IMR-90 (cell line): ENCODE results near the gene AVPR2. TPM values are rescaled to one million over a fixed set of nuclear protein-coding genes. Genes with fewer than 3 reads are reported as not detected.

Experiments used
- ATAC-seq: fragments of 200-7000 bp; cut with Tn5 transposase; 2 replicates; pipeline ENCODE4 v1.9.1; 2020; ENCODE audit warnings: low read depth, mild to moderate bottlenecking, moderate library complexity
- BruUV-seq: library from RNA; stranded (reverse); fragments of 400-500 nt; replicated peaks from 2 replicates; lab custom pipeline; 2021; lab: Mats Ljungman, UMichigan
- CTCF ChIA-PET: fragments of 300-600 bp; formaldehyde crosslinking; extraction: SDS; loops from one replicate; lab custom pipeline; 2021; ENCODE audit warnings: antibody characterized with exemption; lab: Yijun Ruan, JAX
- POLR2A ChIA-PET: fragments of 300-600 bp; sonication (Branson Sonifier 250); formaldehyde crosslinking; loops from one replicate; lab custom pipeline; 2022; ENCODE audit warnings: antibody characterized with exemption; ENCODE audit not compliant: unreplicated experiment; lab: Charles Lee
- DNase-seq: peaks from one replicate; pipeline ENCODE4 v3.0.0; 2013
- H2AFZ ChIP-seq: replicated peaks from 2 replicates; pipeline ENCODE3; 2013; ENCODE audit warnings: low read length, mild to moderate bottlenecking; ENCODE audit not compliant: poor library complexity
- H2AK5ac ChIP-seq: 2 replicates; pipeline ENCODE4 v1.6.1; 2013; ENCODE audit warnings: low read depth, low read length, inconsistent platforms
- H2AK9ac ChIP-seq: replicated peaks from 2 replicates; pipeline ENCODE3; 2013; ENCODE audit warnings: mild to moderate bottlenecking, low read depth, low read length, moderate library complexity; ENCODE audit not compliant: poor library complexity
- H2BK120ac ChIP-seq: 2 replicates; pipeline ENCODE4 v1.6.1; 2013; ENCODE audit warnings: low read depth, low read length, inconsistent platforms
- H2BK15ac ChIP-seq: 3 replicates; pipeline ENCODE4 v1.6.1; 2013; ENCODE audit warnings: low read depth, low read length, inconsistent platforms
- H2BK20ac ChIP-seq: 2 replicates; pipeline ENCODE4 v1.6.1; 2013; ENCODE audit warnings: low read depth, mild to moderate bottlenecking, inconsistent platforms, low read length, moderate library complexity
- H2BK5ac ChIP-seq: 2 replicates; pipeline ENCODE4 v1.6.1; 2013; ENCODE audit warnings: mild to moderate bottlenecking, low read depth, low read length, inconsistent platforms; ENCODE audit not compliant: poor library complexity, severe bottlenecking
- H3K14ac ChIP-seq: replicated peaks from 2 replicates; pipeline ENCODE4 v1.6.1; 2013; ENCODE audit warnings: low read depth, low read length, inconsistent platforms
- H3K18ac ChIP-seq: 2 replicates; pipeline ENCODE4 v1.6.1; 2013; ENCODE audit warnings: low read depth, low read length, control low read depth
- H3K23ac ChIP-seq: 2 replicates; pipeline ENCODE4 v1.6.1; 2013; ENCODE audit warnings: low read depth, low read length, inconsistent platforms
- H3K27ac ChIP-seq: 2 replicates; pipeline ENCODE4 v1.5.1; 2013; ENCODE audit warnings: mild to moderate bottlenecking, control low read depth, low read length; ENCODE audit not compliant: insufficient read depth
- H3K27me3 ChIP-seq: 2 replicates; pipeline ENCODE4 v1.6.1; 2013; ENCODE audit warnings: low read length; ENCODE audit not compliant: control insufficient read depth, insufficient read depth
- H3K36me3 ChIP-seq: 2 replicates; pipeline ENCODE4 v1.6.1; 2013; ENCODE audit warnings: low read length, mixed read lengths; ENCODE audit not compliant: control insufficient read depth, insufficient read depth
- H3K4ac ChIP-seq: 2 replicates; pipeline ENCODE4 v1.6.1; 2013; ENCODE audit warnings: low read depth, low read length, inconsistent platforms
- H3K4me1 ChIP-seq: 2 replicates; pipeline ENCODE4 v1.6.1; 2013; ENCODE audit warnings: low read length, mixed read lengths; ENCODE audit not compliant: control insufficient read depth, insufficient read depth
- H3K4me2 ChIP-seq: 2 replicates; pipeline ENCODE4 v1.6.1; 2013; ENCODE audit warnings: low read depth, mild to moderate bottlenecking, control low read depth, low read length, moderate library complexity
- H3K4me3 ChIP-seq: 2 replicates; pipeline ENCODE4 v1.5.1; 2013; ENCODE audit warnings: low read depth, mild to moderate bottlenecking, control low read depth, low read length, moderate library complexity; ENCODE audit not compliant: insufficient read depth
- H3K56ac ChIP-seq: 2 replicates; pipeline ENCODE4 v1.6.1; 2013; ENCODE audit warnings: low read length, inconsistent platforms; ENCODE audit not compliant: insufficient read depth; ENCODE audit errors: extremely low read depth
- H3K79me1 ChIP-seq, 2 experiments: 2 replicates each; pipeline ENCODE4 v1.6.1; 2013; ENCODE audit warnings: low read length in 2 of 2, inconsistent platforms in 1 of 2, low read depth in 1 of 2
- H3K9ac ChIP-seq: 2 replicates; pipeline ENCODE4 v1.6.1; 2013; ENCODE audit warnings: low read depth, low read length, control low read depth
- H3K9me1 ChIP-seq: 2 replicates; pipeline ENCODE4 v1.6.1; 2013; ENCODE audit warnings: low read length, inconsistent platforms; ENCODE audit not compliant: insufficient read depth
- H3K9me3 ChIP-seq: 2 replicates; pipeline ENCODE4 v1.6.1; 2013; ENCODE audit warnings: low read length; ENCODE audit not compliant: control insufficient read depth, insufficient read depth
- H4K20me1 ChIP-seq: 2 replicates; pipeline ENCODE4 v1.6.1; 2013; ENCODE audit warnings: low read length, inconsistent platforms; ENCODE audit not compliant: insufficient read depth
- H4K5ac ChIP-seq: 2 replicates; pipeline ENCODE4 v1.6.1; 2013; ENCODE audit warnings: mild to moderate bottlenecking, low read depth, low read length, control low read depth
- H4K8ac ChIP-seq, 2 experiments: 2 replicates each; pipeline ENCODE4 v1.6.1; 2013; ENCODE audit warnings: low read depth in 2 of 2, low read length in 2 of 2, control low read depth in 1 of 2, inconsistent platforms in 1 of 2
- H4K91ac ChIP-seq: 2 replicates; pipeline ENCODE4 v1.6.1; 2013; ENCODE audit warnings: low read depth, low read length, inconsistent platforms; ENCODE audit not compliant: insufficient read depth
- CHD1 ChIP-seq: IDR thresholded peaks from 2 replicates; pipeline ENCODE4 v1.6.1; 2012; ENCODE audit warnings: low read depth, low read length, improper control_type of control experiment
- FOS ChIP-seq: fragments of 150-350 bp; IDR thresholded peaks from 2 replicates; pipeline ENCODE4 v1.6.1; 2016; ENCODE audit warnings: low read depth, low read length
- MAFK ChIP-seq: IDR thresholded peaks from 2 replicates; pipeline ENCODE4 v1.6.1; 2012; ENCODE audit warnings: low read depth, low read length, improper control_type of control experiment
- MXI1 ChIP-seq: IDR thresholded peaks from 2 replicates; pipeline ENCODE4 v1.6.1; 2012; ENCODE audit warnings: low read depth, mild to moderate bottlenecking, low read length, moderate library complexity, borderline replicate concordance
- NFE2L2 ChIP-seq: fragments of 150-350 bp; IDR thresholded peaks from 2 replicates; pipeline ENCODE4 v1.6.1; 2016; ENCODE audit warnings: low read depth, mild to moderate bottlenecking, low read length
- POLR2A ChIP-seq: IDR thresholded peaks from 2 replicates; pipeline ENCODE4 v1.6.1; 2012; ENCODE audit warnings: mild to moderate bottlenecking, low read depth, low read length
- RAD21 ChIP-seq: IDR thresholded peaks from 2 replicates; pipeline ENCODE4 v1.6.1; 2012; ENCODE audit warnings: low read length, improper control_type of control experiment
- RCOR1 ChIP-seq: IDR thresholded peaks from 2 replicates; pipeline ENCODE4 v1.6.1; 2012; ENCODE audit warnings: mild to moderate bottlenecking, low read length, improper control_type of control experiment; ENCODE audit not compliant: insufficient replicate concordance
- RFX5 ChIP-seq: IDR thresholded peaks from 2 replicates; pipeline ENCODE4 v1.8.0; 2012; ENCODE audit warnings: low read depth, mild to moderate bottlenecking, low read length, moderate library complexity
- SMC3 ChIP-seq: fragments of 150-350 bp; IDR thresholded peaks from 2 replicates; pipeline ENCODE4 v1.6.1; 2016; ENCODE audit warnings: low read depth, mild to moderate bottlenecking, antibody characterized with exemption, low read length, moderate library complexity
- WGBS, 2 experiments: methylation state at CpG; one replicate each; pipeline versions ENCODE4 v1.1.5 to v1.1.7; 2013; ENCODE audit warnings: missing lambda C conversion rate in 2 of 2; ENCODE audit not compliant: insufficient read length in 1 of 2; ENCODE audit errors: extremely low coverage in 2 of 2; 5-methylcytosine and 5-hydroxymethylcytosine counted together
- dilution Hi-C: fragments of 300-500 bp; cut with HindIII; formaldehyde crosslinking; loops from one replicate; pipeline ENCODE4 v1.14.3; 2018; ENCODE audit warnings: low sequenced_read_pairs; ENCODE audit not compliant: unreplicated experiment
- in situ Hi-C: fragments of 300-500 bp; cut with MboI; formaldehyde crosslinking; loops from 3 replicates; pipeline ENCODE4 v1.14.3; 2019; ENCODE audit warnings: low sequenced_read_pairs, inconsistent platforms, mixed read lengths
- intact Hi-C: fragments of 100-400 bp; cut with micrococcal nuclease; formaldehyde crosslinking; loops from 2 replicates; pipeline ENCODE4 v1.10.0; 2022
- polyA plus RNA-seq, 3 experiments: library from polyadenylated mRNA; depleted of rRNA; stranded (reverse); fragments of >200 nt; gene quantifications; 2 replicates each; pipeline ENCODE4 v1.2.3, GENCODE V29; 2012; ENCODE audit warnings: low replicate concordance in 1 of 3
- total RNA-seq: library from RNA; depleted of rRNA; stranded (reverse); fragments of >200 nt; gene quantifications from 2 replicates; pipeline ENCODE4 v1.2.3, GENCODE V29; 2012
- TF ChIP-seq, protein P1 (sequence below): fragments of 150-350 bp; IDR thresholded peaks from 2 replicates; pipeline ENCODE4 v1.6.1; 2016; ENCODE audit warnings: low read depth, mild to moderate bottlenecking, low read length, moderate library complexity, borderline replicate concordance

Gene AVPR2
- total and polyA plus RNA-seq, 2 of the 4 experiments (the other 2 are of a cell fraction) = not detected

GRCh38 chrX:153868576-153869472 lies 35.6 kb upstream of the AVPR2 start (continued):
- TF ChIP-seq RCOR1 = no peak

GRCh38 chrX:153869473-153870287 lies 34.8 kb upstream of the AVPR2 start:
- Histone ChIP-seq H3K9me3 (peaks cover 5% of the 10 kb centered on the region), H2AFZ (no peak overlapping the region), H2BK120ac (no peak overlapping the region), H2BK5ac (no peak overlapping the region), H3K56ac (no peak overlapping the region), H2AK9ac (no peak overlapping the region), H3K9ac (no peak overlapping the region), H3K27me3 (peaks cover 18% of the 10 kb centered on the region), H3K4ac (no peak overlapping the region), H4K91ac (no peak overlapping the region), H3K4me1 (no peaks in the 10 kb centered on the region), H4K8ac (no peak overlapping the region), H3K36me3 (no peaks in the 10 kb centered on the region), H3K14ac (no peak overlapping the region), H2AK5ac (no peak overlapping the region), H3K23ac (no peak overlapping the region), H4K5ac (no peak overlapping the region), H2BK15ac (no peak overlapping the region), H3K9me1 (no peaks in the 10 kb centered on the region), H4K20me1 (no peaks in the 10 kb centered on the region; the same call in 1 of the 2 replicates), H3K4me3 (no peak overlapping the region), H2BK20ac (no peak overlapping the region), H3K79me1 (no peaks in the 10 kb centered on the region), H3K4me2 (no peak overlapping the region), H3K18ac (no peak overlapping the region), H3K27ac (no peak overlapping the region)
- POLR2A ChIA-PET = no interaction called here
- TF ChIP-seq, protein P1, sequence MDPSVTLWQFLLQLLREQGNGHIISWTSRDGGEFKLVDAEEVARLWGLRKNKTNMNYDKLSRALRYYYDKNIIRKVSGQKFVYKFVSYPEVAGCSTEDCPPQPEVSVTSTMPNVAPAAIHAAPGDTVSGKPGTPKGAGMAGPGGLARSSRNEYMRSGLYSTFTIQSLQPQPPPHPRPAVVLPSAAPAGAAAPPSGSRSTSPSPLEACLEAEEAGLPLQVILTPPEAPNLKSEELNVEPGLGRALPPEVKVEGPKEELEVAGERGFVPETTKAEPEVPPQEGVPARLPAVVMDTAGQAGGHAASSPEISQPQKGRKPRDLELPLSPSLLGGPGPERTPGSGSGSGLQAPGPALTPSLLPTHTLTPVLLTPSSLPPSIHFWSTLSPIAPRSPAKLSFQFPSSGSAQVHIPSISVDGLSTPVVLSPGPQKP = no peak
- no peak for TF ChIP-seq NFE2L2
- TF ChIP-seq RFX5 = no peak
- no peak for TF ChIP-seq POLR2A
- TF ChIP-seq RCOR1 = no peak
- TF ChIP-seq RAD21 = no peak
- no peak for TF ChIP-seq CHD1
- TF ChIP-seq SMC3 = no peak
- TF ChIP-seq MAFK = no peak
- TF ChIP-seq FOS = no peak
- TF ChIP-seq MXI1 = no peak
- no TSS peak for BruUV-seq
- ATAC-seq (no peak), DNase-seq (no peak)
- in situ Hi-C loops (no loop called here), dilution Hi-C loops (no loop called here), intact Hi-C loops (no loop called here)
- CTCF ChIA-PET = interaction anchor here (0.6 kb wide), 1 partner anchor 22 kb away, joined by 4 read pairs; no protein-coding TSS in a partner anchor
- WGBS, 2 experiments = 69% methylated on average over 7 of the region's 31 CpGs; no CpG with 5 or more reads in 1 of the 2 experiments
